ENCODE results near the gene ITPK1.

ITPK1 gene

GRCh38 chr14:93103392-93104080 is 12.2 kb downstream of the ITPK1 start:
- no peak for DNase-seq

- no peak for DNase-seq
Observed at GRCh38 chr14:93102141-93102540, 13.6 kb downstream of the ITPK1 start.

GRCh38 chr14:93101181-93101580 is 14.5 kb downstream of the ITPK1 start:
- DNase-seq: no peak

GRCh38 chr14:93100570-93100969 is 15.2 kb downstream of the ITPK1 start:
- no peak for DNase-seq

- DNase-seq: no peak
Observed at GRCh38 chr14:93100100-93100499, 15.6 kb downstream of the ITPK1 start.

- no peak for DNase-seq
Observed at GRCh38 chr14:93099643-93100042, 16.1 kb downstream of the ITPK1 start.

- DNase-seq: no peak
Observed at GRCh38 chr14:93099196-93099595, 16.5 kb downstream of the ITPK1 start.

GRCh38 chr14:93096691-93097322 is 18.9 kb downstream of the ITPK1 start:
- no peak for DNase-seq

GRCh38 chr14:93095742-93096510 is 19.8 kb downstream of the ITPK1 start:
- DNase-seq: no peak

- DNase-seq: no peak
Observed at GRCh38 chr14:93094121-93094918, 21.4 kb downstream of the ITPK1 start.

GRCh38 chr14:93092606-93093556 is 22.8 kb downstream of the ITPK1 start:
- no peak for DNase-seq

- DNase-seq: no peak
Observed at GRCh38 chr14:93091666-93092065, 24.1 kb downstream of the ITPK1 start.

GRCh38 chr14:93090826-93091555 is 24.7 kb downstream of the ITPK1 start:
- DNase-seq: no peak

- DNase-seq: no peak
Observed at GRCh38 chr14:93089521-93090269, 26.0 kb downstream of the ITPK1 start.

- no peak for DNase-seq
Observed at GRCh38 chr14:93086441-93087055, 29.2 kb downstream of the ITPK1 start.

- DNase-seq: no peak
Observed at GRCh38 chr14:93085911-93086310, 29.8 kb downstream of the ITPK1 start.

GRCh38 chr14:93084866-93085857 is 30.6 kb downstream of the ITPK1 start:
- no peak for DNase-seq

- DNase-seq: no peak
Observed at GRCh38 chr14:93084402-93084801, 31.3 kb downstream of the ITPK1 start.

GRCh38 chr14:93083917-93084316 is 31.8 kb downstream of the ITPK1 start:
- no peak for DNase-seq

Data from KG1 (cell line).